ENCODE results near the gene ZNF705A.
"Not testable (repeated sequence)": the region's sequence is repeated elsewhere in the genome, so short reads cannot be mapped to it uniquely, and the experiment has no call there.

ZNF705A gene

DNA sequence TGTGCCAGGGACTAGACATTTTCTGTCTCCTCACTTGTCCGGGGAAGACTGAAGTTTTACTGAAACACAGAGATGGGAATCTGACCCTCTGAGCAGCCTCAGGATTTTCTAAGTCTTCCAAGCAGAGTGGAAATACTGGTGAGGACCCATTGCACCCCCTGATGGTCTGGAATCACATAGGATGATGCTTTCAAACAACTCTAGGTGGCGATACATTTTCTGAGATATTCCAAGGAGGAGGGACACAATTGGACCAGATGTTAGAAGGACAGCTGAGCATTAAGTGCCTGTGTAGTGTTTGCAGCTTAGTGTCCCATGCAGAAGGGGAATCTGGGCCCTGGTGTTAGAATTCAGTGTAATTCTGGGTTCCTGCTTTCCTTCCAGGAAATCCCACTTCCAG lies 31.3 kb downstream of the ZNF705A start:
- DNase-seq, result not testable (repeated sequence)

DNA sequence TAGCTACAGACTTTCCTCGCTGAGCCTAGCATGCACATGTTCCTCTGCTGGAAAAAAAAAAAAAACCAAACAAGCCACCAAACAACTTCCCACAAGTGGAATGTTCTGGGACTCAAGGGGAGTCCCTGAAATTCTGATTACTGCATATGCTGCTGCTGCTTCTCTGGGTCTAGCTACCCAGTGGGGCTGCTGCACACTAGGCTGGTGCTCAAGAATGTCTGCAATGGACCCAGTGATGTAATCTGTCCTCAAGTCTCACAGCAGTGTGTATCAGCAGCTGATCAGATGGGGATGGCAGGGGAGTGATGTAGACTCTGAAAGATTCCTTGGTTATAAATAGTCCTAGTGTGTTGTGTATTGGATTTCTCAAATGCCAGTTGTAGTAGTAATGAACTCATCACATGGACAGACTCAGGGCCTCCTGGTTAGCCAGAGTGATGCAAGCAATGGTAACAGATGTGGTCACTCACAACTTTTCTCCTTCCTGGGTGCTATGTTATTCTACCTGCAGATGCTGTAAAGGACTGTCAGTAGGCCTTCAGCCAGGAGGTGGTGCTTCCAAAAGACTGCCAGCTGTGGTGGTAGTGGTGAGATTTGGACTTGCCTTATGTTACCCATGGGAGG lies 41.0 kb downstream of the ZNF705A start:
- not testable (repeated sequence) for DNase-seq

DNA sequence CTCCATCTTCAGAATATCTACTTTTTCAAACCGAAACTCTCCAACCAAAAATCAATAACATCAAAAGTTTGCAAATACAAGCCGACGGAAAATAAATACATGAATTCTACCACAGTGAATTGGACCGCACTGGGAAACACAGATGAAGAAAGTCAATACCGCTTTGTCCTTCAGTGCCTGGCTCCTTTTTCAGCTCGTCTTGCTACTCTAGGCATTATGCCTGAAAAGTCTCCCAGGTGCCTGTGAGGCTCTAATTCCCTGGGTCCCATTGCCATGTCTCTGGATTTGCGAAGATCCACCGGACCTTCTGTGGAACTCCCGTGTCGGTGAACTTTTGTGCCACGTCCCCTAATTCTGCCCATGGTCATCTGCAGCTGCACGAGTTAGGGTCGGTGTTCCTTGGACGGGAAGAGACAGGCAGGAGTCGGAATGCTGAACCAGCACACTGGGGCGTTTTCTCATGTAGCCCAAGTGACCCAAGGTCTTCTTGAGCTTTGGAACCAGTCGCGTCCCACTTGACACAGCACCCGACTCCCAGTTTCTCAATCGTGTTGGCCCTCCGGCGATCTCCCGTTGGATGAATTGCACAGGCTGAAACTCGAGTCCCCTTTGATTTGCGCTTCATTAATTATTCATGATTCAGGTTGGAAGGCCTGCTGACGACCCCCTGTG lies 62.0 kb downstream of the ZNF705A start:
- DNase-seq, result not testable (repeated sequence)

DNA sequence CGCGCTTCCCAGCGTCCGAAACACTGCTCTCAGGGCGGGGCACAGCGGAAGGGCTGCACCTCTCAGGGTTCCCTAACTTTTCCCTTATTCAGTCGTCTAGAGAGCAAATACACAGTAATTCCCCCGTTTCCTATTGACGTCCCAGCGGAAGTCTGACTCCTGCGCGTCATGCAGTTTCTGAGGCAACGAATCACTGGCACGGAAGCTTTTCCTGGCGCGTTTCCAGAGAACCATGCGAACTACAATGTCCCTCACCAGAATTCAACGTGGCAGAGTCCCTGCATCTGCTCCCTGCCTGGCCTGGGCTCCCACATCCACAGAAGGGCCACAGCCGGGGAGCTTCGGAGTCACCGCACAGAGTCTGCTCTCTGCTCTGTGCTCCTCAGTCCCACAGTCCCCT lies 64.6 kb downstream of the ZNF705A start:
- DNase-seq, result not testable (repeated sequence)

DNA sequence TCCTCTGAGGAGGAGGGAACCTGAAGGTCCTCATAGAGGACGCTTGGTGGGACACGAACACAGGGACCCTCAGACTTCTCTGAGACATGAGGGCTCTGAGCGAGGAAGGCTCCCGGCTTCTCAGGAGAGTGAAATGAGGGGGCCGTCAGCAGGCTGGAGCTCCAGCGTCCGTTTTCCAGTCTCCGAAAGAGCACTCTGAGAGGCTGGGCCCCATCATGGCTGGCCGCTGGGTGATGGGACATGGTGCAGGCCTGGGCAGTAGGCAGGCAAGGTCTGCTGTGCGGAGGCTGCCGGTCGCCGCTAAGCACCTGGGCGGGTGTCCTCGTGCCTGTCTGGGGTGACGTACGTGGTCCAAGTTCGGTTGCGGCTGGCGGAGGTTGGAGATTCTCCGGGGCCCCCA lies 65.0 kb downstream of the ZNF705A start:
- DNase-seq, result not testable (repeated sequence)

DNA sequence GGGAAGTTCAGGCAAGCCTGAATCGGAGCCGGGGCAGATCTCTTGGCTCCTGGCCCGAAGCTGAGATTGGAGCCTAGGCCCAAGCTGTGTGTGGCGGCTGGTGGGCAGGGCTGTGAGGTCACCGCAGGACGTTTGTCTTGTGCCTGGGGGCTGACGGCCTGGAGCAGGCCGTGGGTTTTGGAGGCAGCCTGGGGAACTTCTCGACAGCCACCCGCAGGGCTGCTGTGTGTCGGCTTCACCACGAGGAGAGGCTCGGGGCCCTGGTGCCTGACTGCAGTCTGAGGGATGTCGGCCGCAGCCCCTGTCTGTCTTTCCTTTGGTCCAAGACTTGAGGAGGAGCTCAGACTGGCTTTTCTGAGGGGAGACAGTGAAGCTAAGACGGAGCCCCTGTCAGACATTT lies 65.5 kb downstream of the ZNF705A start:
- DNase-seq, result not testable (repeated sequence)

DNA sequence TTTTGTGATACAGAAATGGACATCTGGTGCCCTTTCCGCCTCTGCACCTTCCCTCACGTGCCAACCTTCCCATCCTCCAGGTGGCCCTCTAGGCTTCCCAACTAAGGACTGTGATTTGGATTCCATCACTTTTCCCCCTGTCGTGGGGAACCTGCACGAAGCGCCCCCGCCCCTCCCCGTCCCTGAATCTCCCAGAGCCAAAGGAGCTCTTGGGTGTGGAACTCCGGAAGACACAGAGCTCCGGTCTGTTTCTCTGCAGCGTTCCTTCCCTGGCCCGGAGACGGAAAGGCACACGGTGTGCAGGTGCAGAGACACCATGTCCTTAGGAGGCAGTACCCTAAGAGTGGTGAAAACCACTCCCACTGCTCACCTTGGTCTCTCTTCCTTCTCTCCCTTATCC lies 66.8 kb downstream of the ZNF705A start:
- not testable (repeated sequence) for DNase-seq

DNA sequence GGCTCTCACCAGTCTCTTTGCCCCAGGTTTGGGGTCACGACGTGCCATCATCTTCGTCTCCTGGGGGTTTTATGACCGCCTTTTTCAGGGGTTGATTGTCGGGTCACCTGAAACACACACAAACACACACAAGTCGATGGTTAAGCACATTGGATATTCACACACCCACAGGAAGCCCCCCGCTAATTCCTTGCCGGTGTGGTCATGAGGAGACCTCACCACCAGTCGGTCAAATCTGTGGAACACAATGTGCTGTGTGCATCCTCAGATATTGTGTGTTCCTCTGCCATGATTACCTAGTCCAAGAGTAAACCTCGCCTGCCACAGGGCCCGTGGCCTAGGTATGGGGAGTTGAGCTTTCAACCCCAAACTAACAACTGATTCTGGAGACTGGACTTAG lies 68.0 kb downstream of the ZNF705A start:
- DNase-seq, result not testable (repeated sequence)

DNA sequence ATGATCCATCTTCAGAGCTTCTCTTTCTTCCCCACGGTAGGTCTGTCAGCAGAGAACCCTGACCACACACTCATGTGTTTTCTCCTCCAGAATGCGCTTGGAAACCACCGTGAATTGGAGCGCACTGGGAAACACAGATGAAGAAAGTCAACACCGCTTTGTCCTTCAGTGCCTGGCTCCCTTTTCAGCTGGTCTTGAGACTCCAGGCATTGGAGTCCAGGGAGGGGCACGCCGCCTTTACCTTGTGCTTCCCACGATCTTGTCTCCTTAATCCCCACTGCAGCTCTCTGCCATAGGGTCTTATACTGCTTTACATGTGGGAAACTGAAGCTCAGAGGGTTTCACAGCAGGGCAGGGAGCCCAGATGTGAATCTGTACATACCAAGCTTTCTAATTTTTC lies 69.5 kb downstream of the ZNF705A start:
- no peak for DNase-seq

DNA sequence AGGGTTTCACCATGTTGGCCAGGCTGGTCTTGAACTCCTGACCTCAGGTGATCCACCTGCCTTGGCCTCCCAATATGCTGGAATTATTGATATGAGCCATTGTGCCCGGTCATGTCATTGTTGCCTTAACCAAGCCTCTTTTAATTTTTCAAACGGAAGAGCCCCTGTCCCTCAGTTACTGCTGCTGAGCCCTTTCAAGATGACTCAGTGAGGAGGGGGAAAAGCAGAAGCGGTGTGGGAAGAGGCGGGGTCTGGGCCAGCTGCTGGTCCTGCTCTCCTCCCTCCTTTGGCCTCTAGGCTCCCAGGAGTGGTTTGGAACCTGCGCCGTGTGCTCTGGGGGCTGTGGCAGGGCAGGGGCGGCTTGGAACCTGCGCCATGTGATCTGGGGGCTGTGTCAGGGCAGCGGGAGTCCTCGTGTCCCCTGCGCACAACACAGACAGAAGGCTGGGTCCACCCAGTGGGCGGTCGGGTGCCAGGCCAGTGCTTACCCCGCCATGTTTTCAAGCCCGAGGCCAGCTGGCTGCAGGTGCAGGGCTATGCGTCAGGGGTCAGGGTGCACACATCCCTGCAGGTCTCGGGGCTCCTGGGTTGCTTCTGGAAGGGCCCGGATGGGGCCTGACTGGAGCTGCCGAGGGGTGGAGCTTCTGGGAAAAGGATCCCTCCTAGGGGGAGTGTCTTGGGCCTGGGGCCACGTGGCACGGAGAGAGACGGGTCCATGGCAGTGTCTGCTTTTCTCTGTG lies 70.3 kb downstream of the ZNF705A start, which contains the start of gene FAM90A1:
Gene FAM90A1 (minus strand): TSS at position 627 of the 740 bp plus-strand sequence. CDS start 2,786 bp downstream, outside the sequence.
- DNase-seq, result peak; percentile 55 to 65

DNA sequence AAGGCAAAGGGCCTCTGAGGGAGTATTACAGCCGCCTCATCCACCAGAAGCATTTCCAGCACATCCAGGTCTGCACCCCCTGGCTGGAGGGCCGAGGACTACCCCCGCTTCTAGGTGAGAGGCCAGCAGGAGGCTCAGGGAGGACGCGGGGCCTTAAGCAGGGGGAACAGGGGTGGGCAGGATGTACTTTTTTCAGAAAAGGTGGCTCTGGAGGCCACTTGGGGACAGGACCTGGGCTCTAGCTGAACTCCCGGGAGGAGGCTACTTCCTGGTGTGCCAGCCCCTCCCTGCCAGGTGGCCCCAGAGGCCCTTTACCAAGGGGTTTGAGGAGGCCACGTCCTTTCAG lies 70.9 kb downstream of the ZNF705A start:
- DNase-seq, result peak in 1 of 2 experiments; percentile 31

DNA sequence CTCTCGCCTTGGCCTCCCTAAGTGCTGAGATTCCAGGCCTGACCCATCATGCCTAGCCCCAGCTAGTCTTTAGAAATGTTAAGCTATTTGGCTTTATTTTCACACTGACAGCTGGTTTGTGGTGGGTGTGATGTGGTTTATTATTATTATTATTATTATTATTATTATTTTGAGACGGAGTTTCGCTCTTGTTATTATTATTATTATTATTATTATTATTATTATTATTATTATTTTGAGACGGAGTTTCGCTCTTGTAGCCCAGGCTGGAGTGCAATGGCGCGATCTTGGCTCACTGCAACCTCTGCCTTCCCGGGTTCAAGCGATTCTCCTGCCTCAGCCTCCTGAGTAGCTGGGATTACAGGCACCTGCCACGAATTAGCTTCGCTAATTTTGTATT lies 71.8 kb downstream of the ZNF705A start:
- DNase-seq, result not testable (repeated sequence)

DNA sequence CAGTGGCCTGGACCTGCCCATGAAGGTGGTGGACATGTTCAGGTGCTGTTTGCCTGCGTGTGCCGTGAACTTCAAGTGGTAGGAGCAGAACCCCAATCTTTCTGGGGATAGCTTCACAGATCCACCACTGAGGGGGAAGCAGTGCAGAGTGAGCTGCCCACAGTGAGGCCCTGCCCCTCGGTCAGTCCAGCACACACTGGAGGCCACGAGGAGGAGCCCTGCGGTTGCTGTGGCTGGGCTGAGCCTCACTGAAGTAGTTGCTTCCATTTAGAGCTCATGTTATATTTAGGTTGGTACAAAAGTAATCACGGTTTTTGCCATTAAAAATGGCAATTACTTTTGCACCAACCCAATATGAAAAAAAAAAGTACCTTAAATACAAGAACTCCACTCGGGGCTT lies 72.7 kb downstream of the ZNF705A start:
- not testable (repeated sequence) for DNase-seq
